Erythroblast (primary cell): ENCODE results near the gene SLC2A6.

ENCODE experiments used
- GATA1 ChIP-seq: IDR thresholded peaks from 2 replicates; pipeline ENCODE4 v1.6.1; 2011; ENCODE audit warnings: low read depth, mild to moderate bottlenecking, control low read depth, low read length, moderate library complexity
- POLR2A ChIP-seq: IDR thresholded peaks from 2 replicates; pipeline ENCODE4 v1.6.1; 2011; ENCODE audit warnings: mild to moderate bottlenecking, low read length

DNA sequence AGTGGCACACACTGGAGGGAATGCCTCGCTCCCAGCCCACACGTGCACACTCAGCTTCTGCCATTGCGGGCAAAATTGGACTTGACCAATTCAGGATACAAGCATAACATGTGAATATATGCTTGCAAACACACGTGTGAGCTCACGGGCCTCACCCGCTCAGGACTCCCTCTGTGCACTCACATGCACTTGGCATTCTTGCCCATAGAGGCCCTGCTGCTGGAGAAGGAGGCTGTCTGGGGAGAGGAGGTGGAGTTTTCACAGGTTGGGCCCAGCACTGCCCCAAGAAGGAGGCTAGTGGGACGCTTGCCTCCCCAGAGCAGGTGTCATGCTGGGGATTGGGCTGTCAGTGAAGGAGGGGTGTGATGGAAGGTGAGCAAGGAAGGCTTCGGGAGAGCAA lies 44.2 kb upstream of the SLC2A6 start:
- no peak for TF ChIP-seq POLR2A
- no peak for TF ChIP-seq GATA1
